Endodermal cell (in vitro differentiated cells): Measurements from ENCODE around the gene EXOC1. TPM values are rescaled to one million over a fixed set of nuclear protein-coding genes. Genes with fewer than 3 reads are reported as not detected.

Source experiments
- DNase-seq: peaks from one replicate; pipeline ENCODE4 v3.0.0-alpha.2; 2017
- H3K27ac ChIP-seq: 2 replicates; pipeline ENCODE4 v1.5.1; 2013; ENCODE audit warnings: mild to moderate bottlenecking, low read depth, low read length, moderate library complexity
- H3K27me3 ChIP-seq: 2 replicates; pipeline ENCODE4 v1.6.1; 2013; ENCODE audit warnings: mild to moderate bottlenecking, low read length, moderate library complexity; ENCODE audit not compliant: insufficient read depth, control insufficient read depth, poor library complexity, severe bottlenecking
- H3K36me3 ChIP-seq: 2 replicates; pipeline ENCODE4 v1.7.0; 2013; ENCODE audit warnings: mild to moderate bottlenecking, low read length, moderate library complexity; ENCODE audit not compliant: control insufficient read depth, insufficient read depth
- H3K4me1 ChIP-seq: one replicate; pipeline ENCODE4 v1.7.0; 2013; ENCODE audit warnings: low read length; ENCODE audit not compliant: control insufficient read depth, insufficient read depth
- H3K4me3 ChIP-seq: 2 replicates; pipeline ENCODE4 v1.5.1; 2013; ENCODE audit warnings: mild to moderate bottlenecking, low read length, moderate library complexity
- H3K9ac ChIP-seq: 2 replicates; pipeline ENCODE4 v1.6.1; 2013; ENCODE audit warnings: mild to moderate bottlenecking, low read length, moderate library complexity; ENCODE audit not compliant: poor library complexity, severe bottlenecking; ENCODE audit errors: extremely low read depth
- H3K9me3 ChIP-seq: 2 replicates; pipeline ENCODE4 v1.6.1; 2013; ENCODE audit warnings: mild to moderate bottlenecking, low read length, moderate library complexity; ENCODE audit not compliant: control insufficient read depth
- H3K27ac Mint-ChIP-seq: 2 replicates; pipeline ENCODE4 v1.8.0; 2020; ENCODE audit warnings: mixed read lengths
- H3K27me3 Mint-ChIP-seq: 2 replicates; pipeline ENCODE4 v1.8.0; 2021; ENCODE audit warnings: mild to moderate bottlenecking, mixed read lengths; ENCODE audit not compliant: insufficient read depth
- H3K36me3 Mint-ChIP-seq: 2 replicates; pipeline ENCODE4 v1.8.0; 2020; ENCODE audit warnings: low read depth, mixed read lengths
- H3K4me1 Mint-ChIP-seq: 2 replicates; pipeline ENCODE4 v1.8.0; 2020; ENCODE audit warnings: mixed read lengths
- H3K4me3 Mint-ChIP-seq: 2 replicates; pipeline ENCODE4 v1.8.0; 2020; ENCODE audit warnings: mild to moderate bottlenecking, moderate library complexity, mixed read lengths
- H3K9me3 Mint-ChIP-seq: 2 replicates; pipeline ENCODE4 v1.8.0; 2020; ENCODE audit warnings: mild to moderate bottlenecking, mixed read lengths
- CTCF ChIP-seq: fragments of 200-600 bp; sonication (generic); conservative IDR thresholded peaks from 2 replicates; pipeline ENCODE4 v1.5.0; 2021; ENCODE audit warnings: antibody characterized with exemption, mild to moderate bottlenecking
- WGBS, 2 experiments: methylation state at CpG; one replicate each; pipeline versions ENCODE4 v1.1.5 to v1.1.7; 2013; ENCODE audit warnings: missing lambda C conversion rate in 2 of 2, mixed read lengths in 1 of 2; ENCODE audit not compliant: insufficient coverage in 1 of 2, insufficient read length in 1 of 2; 5-methylcytosine and 5-hydroxymethylcytosine counted together
- total RNA-seq, 2 donors: library from RNA; stranded (reverse); fragmentation: NEBNext Ultra II Directional in 1 of 2; extraction: Animal tissue kit (Norgen Biotek cat#: 25700) in 1 of 2; gene quantifications; 2 replicates in 1 of 2; 3 replicates in 1 of 2; pipeline ENCODE4 v1.2.1, GENCODE V29; 2021

The EXOC1 gene
- total RNA-seq, 2 donors from 2014 or later, result 26.5 to 26.9 TPM

DNA sequence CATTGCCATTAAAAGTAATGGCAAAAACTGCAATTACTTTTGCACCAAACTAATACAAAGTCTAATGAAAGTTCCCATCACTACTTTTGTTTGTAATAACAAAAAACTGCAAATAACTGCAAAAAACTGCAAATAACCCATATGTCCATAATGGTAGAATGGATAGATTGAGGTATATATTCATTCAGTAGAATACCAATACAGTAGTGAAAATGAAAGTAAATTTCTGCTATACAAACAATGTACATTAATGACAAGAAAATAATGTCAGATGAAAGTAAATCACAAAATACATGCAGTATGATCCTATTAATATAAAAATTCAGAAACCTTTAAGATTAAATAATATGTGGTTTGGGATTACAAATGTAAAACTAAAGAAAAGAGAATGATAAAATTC, 54.0 kb downstream of the EXOC1 start:
- Mint-ChIP-seq H3K36me3 (peaks cover 12% of the 10 kb centered on the region), H3K4me3 (no peak overlapping the region), H3K9me3 (no peaks in the 10 kb centered on the region), H3K4me1 (no peaks in the 10 kb centered on the region), H3K27me3 (no peaks in the 10 kb centered on the region), H3K27ac (no peak overlapping the region)
- DNase-seq, result no peak
- H3K36me3 ChIP-seq, result peaks cover 25% of the 10 kb centered on the region
- H3K27me3 ChIP-seq, result no peaks in the 10 kb centered on the region
- no peak for TF ChIP-seq CTCF
- no peaks in the 10 kb centered on the region for H3K4me1 ChIP-seq
- no peak overlapping the region for H3K4me3 ChIP-seq
- H3K9ac ChIP-seq, result no peak overlapping the region
- H3K9me3 ChIP-seq, result no peaks in the 10 kb centered on the region
- H3K27ac ChIP-seq, result no peak overlapping the region

- no peak overlapping the region for H3K4me3 ChIP-seq
- H3K36me3 ChIP-seq, result peaks cover 12% of the 10 kb centered on the region
- Mint-ChIP-seq H3K4me1 (no peaks in the 10 kb centered on the region), H3K36me3 (peaks cover 5% of the 10 kb centered on the region), H3K4me3 (no peak overlapping the region), H3K27ac (no peak overlapping the region), H3K27me3 (no peaks in the 10 kb centered on the region), H3K9me3 (no peaks in the 10 kb centered on the region)
- no peaks in the 10 kb centered on the region for H3K4me1 ChIP-seq
- no peaks in the 10 kb centered on the region for H3K27me3 ChIP-seq
- no peak for DNase-seq
- H3K9me3 ChIP-seq, result no peaks in the 10 kb centered on the region
- no peak overlapping the region for H3K9ac ChIP-seq
- TF ChIP-seq CTCF, result no peak
- WGBS, 2 experiments, result 91 to 100% methylated on average over 1 of the region's 1 CpG
- H3K27ac ChIP-seq, result no peak overlapping the region
Observed at GRCh38 chr4:55910140-55910539, 56.7 kb downstream of the EXOC1 start.

GRCh38 chr4:55912249-55912648, 58.8 kb downstream of the EXOC1 start:
- no peaks in the 10 kb centered on the region for H3K27me3 ChIP-seq
- DNase-seq, result no peak
- H3K27ac ChIP-seq, result no peak overlapping the region
- H3K36me3 ChIP-seq, result no peaks in the 10 kb centered on the region
- Mint-ChIP-seq H3K9me3 (no peaks in the 10 kb centered on the region), H3K27ac (no peak overlapping the region), H3K27me3 (no peaks in the 10 kb centered on the region), H3K4me3 (no peak overlapping the region), H3K36me3 (no peaks in the 10 kb centered on the region), H3K4me1 (no peaks in the 10 kb centered on the region)
- no peaks in the 10 kb centered on the region for H3K4me1 ChIP-seq
- H3K9me3 ChIP-seq, result no peaks in the 10 kb centered on the region
- H3K4me3 ChIP-seq, result no peak overlapping the region
- TF ChIP-seq CTCF, result no peak
- H3K9ac ChIP-seq, result no peak overlapping the region
- 93 to 95% methylated on average over 6 of the region's 6 CpGs for WGBS, 2 experiments
